Pons (tissue), 1 donor: ENCODE data around the gene NEK4.
"Not testable (repeated sequence)": the region's sequence is repeated elsewhere in the genome, so short reads cannot be mapped to it uniquely, and the experiment has no call there.

Experiments used
- DNase-seq: peaks from one replicate; pipeline ENCODE4 v3.0.0-alpha.2; 2016; ENCODE audit warnings: low spot score

The NEK4 gene

DNA sequence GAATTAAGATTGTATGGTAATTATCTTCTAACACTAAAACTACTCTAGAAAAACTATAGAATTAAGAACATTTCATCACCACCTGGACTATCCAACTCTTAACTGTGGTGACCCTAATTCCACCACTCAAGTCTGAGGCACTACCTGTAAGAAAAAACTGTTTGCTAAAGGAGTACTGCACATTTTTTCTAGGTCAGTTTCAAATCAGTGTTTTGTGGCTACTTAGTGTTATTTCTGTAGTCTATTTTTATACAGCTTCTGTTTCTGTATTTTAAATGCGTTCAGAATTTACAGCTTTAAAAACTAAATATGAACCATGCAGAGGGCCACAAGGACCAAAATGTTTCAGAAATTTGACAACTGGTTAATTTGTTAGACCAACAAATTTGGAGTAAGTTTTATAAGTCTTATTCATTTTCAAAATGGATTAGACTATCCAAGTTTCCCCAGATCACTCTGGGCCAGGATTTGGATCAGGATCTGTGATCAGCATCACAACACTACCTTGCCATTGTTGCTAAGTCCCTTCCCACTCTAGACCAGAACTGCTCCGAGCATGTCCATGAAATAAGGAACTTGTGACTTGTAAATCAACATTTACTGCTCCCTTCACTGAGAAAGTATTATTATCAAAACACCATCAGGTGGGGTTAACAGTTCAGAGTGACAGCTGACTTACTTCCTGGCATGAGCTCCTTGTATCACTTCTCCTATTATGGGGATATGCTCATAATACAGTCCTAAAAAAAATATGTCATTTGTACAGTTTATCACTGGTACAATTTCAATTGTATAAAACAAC is 73.7 kb downstream of the NEK4 start:
- DNase-seq = no peak

GRCh38 chr3:52695798-52696671 is 74.7 kb downstream of the NEK4 start:
- DNase-seq = no peak

- DNase-seq = no peak
Measured at GRCh38 chr3:52694528-52695189, 76.1 kb downstream of the NEK4 start.

- DNase-seq = no peak
Measured at GRCh38 chr3:52693071-52693470, 77.7 kb downstream of the NEK4 start.

DNA sequence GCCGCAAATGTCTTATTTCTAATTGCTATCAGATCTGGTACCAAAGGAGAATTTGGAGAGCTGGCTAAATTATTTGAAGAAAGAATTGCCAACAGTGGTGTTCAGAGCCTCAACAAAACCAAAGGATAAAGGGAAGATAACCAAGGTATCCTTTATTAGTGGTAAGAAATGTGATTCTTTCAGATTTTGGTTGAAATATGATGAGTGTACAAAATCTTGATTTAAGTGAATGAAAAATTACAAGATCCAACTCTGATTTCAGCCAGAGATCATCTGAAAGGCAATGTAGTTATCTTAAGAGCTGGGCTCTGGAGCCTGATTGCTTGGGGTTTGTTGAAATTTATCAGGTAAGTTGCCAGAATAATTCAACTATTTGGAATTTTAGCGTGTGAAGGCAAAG is 80.2 kb downstream of the NEK4 start:
- no peak for DNase-seq

GRCh38 chr3:52689151-52689550 is 81.6 kb downstream of the NEK4 start:
- DNase-seq = no peak

GRCh38 chr3:52688266-52688665 is 82.5 kb downstream of the NEK4 start:
- DNase-seq = no peak

DNA sequence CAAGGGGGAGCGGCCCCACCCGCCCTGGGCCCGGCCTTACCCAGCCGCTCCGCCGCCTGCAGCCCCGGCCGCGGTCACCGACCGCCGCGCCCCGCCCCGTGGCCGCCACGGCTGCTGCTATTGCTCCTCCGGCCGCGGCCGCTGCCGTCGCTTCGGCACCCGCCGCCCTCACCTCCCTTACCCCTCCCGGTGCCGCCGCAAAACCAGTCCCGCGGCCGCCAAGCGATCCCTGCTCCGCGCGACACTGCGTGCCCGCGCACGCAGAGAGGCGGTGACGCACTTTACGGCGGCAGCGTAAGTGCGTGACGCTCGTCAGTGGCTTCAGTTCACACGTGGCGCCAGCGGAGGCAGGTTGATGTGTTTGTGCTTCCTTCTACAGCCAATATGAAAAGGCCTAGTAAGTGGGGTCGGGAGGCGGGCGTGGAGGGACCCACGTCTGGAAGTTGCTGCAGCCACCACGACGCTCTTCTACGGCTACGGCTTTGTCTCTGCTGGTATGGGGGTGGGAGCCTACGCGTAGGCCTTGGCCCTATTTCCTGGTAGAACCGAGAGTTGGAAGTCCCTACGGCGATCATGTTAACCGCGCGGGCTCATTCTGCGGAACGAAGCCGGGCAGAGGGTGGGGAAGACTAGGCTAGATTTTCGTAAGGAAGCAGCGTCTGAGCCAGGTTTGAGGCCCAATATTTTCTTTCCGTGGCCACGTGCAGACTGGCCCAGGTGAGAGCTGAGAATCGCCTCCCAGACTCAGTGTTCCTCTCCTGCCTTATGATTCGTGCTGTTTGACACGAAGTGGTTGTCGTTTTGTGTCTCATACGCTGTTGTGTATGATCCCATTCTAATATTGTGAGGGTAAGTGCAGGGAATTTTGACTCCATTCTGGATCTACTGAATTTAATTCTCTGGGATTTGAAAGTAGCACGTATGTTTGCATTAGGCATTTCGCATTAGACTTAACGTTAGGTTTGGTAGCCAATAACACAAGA is 84.7 kb downstream of the NEK4 start, which contains the start of the genes GNL3 and PBRM1:
TSS of gene GNL3 (plus strand) at position 324 of the 983 bp plus-strand sequence. CDS start at position 385, 61 bp downstream.
TSS of gene PBRM1 (minus strand) at position 205 of the 983 bp plus-strand sequence.
- peak; percentile 95 for DNase-seq

GRCh38 chr3:52685285-52685708 is 85.4 kb downstream of the NEK4 start:
- peak; percentile 68 for DNase-seq

DNA sequence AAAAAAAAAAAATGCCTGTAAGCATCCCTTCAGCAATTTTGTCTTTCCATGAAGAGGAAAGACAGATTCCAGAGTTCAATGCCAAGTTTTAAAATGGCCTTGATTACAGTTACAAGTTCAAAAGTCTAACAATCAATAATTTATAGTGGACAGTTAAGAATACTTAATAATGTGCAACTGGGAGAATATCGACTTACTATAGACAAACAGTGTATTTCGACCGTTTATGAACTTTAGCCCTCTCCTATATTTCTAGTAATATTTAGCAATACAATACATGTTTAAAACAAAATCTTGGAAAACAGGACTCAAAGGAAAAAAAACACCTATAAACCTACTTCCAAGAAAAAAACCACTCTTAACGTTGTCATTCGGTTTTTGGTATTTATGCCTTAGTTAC is 86.6 kb downstream of the NEK4 start:
- DNase-seq = no peak

- no peak for DNase-seq
Measured at GRCh38 chr3:52683611-52684010, 87.1 kb downstream of the NEK4 start.

DNA sequence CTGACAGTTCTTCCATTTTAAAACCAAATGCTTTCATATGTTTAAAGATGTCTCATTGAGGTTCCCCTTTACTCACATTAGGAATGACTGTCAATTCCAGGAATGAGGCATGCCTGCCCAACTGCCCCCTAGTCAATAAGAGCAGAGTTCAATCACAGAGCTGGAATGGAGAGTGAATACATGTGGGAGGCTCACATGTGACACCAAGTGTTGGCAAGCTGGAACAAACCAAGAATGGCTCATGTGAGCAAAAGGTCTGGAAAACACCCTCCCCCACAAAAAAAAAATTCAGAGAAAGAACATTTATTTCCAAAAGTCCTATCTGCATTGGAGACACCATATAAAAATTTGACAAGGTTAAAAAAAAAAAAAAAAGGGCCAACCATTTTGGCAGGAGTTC is 88.7 kb downstream of the NEK4 start:
- peak; percentile 76 for DNase-seq

- DNase-seq = peak; percentile 46
Measured at GRCh38 chr3:52681596-52681995, 89.1 kb downstream of the NEK4 start.

DNA sequence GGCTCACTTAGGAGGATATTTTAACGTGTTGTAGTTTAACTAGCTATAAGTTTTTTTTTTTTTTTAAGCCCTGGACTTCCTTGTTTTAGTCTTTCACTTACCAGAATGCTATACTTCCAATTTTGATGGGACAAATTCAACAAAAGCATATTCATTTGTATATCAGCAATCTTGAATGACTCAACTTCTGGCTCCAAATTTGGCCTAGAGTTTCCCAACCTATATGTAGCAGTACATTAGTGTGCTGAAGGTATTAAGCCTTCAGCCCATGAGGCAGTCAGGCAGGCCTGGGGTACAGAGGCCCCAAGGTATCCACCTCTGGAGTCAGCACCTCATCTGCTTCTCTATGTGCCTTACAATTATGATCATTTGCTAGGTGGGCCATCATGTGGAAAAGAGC is 90.9 kb downstream of the NEK4 start:
- DNase-seq = no peak

DNA sequence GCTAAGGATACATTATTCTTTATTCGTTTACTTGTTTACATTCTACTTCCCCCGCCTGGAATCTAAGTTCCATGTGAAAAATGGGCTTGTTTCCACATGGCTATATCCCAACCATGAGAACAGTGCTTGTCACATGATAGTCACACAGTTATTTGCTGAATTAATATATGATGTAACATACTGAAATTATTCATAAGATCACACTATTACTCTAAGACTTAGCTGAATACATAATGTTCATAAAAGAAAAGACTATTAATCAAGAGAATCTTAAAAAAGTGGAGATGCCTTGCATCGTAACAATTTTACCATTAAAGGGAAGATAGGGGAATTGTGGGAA is 91.6 kb downstream of the NEK4 start:
- DNase-seq = no peak

DNA sequence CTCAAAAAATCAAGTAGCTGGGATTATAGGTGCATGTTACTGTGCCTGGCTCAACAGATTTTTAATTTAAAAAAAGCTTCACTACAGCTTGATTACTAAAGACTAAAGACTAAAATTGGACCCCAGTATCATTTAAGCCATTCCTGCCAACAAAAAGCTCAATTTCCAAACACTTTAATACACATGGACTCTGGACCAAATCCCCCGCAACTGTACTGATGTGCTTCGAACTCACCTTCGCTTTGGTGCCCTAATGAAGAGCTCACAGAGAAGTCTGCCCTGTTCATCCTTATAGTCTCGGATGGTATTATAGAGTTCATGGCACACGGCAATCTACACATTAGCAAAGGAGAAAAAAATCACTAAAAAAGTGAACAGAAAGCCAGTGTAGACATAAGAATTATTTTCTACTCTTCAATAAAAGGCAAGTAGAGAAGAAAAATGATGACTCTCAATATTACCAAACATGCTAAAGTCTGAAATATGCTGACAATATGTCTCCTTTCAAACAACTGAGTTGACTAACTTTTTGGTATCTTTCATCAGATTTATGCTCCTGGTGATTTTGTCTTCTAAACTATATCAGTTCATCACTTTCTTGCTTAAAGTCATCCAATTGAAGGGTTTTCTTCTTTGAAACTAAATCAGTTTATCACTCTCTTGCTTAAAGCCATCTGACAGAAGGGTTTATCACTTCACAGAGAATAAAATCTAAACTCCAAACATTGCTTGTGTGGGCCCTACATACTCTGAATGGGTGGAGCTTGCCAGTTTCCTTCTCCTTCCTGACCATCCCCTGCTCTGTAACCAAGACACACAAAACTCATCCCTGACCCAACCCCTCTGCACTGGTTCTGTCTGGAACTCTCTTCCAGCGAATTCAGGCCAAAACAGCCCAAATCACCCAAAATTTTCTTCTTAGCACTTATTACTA is 92.2 kb downstream of the NEK4 start:
- no peak for DNase-seq

GRCh38 chr3:52676201-52676600 is 94.5 kb downstream of the NEK4 start:
- not testable (repeated sequence) for DNase-seq

GRCh38 chr3:52671676-52672075 is 99.1 kb downstream of the NEK4 start:
- DNase-seq = no peak

DNA sequence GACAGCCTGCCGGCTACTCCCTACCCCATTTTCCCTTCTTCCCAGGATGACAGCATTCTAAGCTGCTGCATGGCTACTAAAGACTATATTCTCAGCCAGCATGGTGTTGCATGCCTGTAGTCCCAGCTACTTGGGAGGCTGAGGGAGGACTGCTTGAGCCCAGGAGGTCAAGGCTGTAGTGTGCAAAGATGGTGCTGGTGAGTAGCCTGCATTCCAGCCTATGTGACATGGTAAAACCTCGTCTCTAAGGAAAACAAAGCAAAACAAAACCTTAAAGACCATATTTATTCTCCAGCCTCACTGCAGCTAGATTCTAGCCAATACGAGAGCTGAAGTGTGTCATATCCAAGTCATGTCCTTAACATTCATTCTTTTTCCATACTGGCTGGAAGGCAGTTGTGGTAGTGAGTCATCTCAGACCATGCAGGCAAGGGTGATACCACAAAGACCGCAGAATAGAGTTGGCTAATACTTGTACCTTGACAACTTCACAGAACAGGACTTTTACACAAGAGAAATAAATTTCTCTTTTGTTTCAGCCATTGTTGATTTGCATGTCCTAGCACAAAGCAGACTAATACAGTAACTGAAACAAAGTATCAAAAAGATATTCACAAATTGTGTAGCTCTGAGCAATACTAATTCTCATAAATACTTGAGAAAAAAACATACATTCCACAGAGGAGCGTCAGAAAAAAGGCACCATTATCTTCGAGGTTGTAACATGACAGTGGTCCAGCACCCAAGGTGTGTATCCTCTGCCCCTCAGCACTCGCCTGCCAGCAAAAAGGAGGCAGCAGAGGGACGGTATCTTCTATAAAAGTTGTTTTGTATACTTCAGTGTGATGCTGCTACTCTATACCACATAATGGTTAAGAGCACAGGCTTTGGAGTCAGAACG is 99.9 kb downstream of the NEK4 start:
- DNase-seq = no peak
